Osteoblast (primary cell): ENCODE results near the gene IL22RA1. TPM values are rescaled to one million over a fixed set of nuclear protein-coding genes. Genes with fewer than 3 reads are reported as not detected.

ENCODE experiments used
- DNase-seq: peaks from one replicate; pipeline ENCODE4 v3.0.0; 2011; ENCODE audit warnings: low spot score, mixed read lengths; ENCODE audit not compliant: insufficient read length; ENCODE audit errors: missing footprints
- H2AFZ ChIP-seq: 2 replicates; pipeline ENCODE4 v1.6.0; 2011; ENCODE audit warnings: mild to moderate bottlenecking, low read length
- H3K27ac ChIP-seq: 2 replicates; pipeline ENCODE4 v1.5.1; 2011; ENCODE audit warnings: mild to moderate bottlenecking, low read depth, low read length, moderate library complexity
- H3K27me3 ChIP-seq: 2 replicates; pipeline ENCODE4 v1.6.0; 2012; ENCODE audit warnings: mild to moderate bottlenecking, control low read depth, inconsistent platforms, low read length, moderate library complexity; ENCODE audit not compliant: insufficient read depth
- H3K36me3 ChIP-seq: 2 replicates; pipeline ENCODE4 v1.5.1; 2011; ENCODE audit warnings: mild to moderate bottlenecking, low read length, control low read depth, moderate library complexity; ENCODE audit not compliant: insufficient read depth
- H3K4me1 ChIP-seq: 2 replicates; pipeline ENCODE4 v1.5.1; 2011; ENCODE audit warnings: mild to moderate bottlenecking, low read length, control low read depth, moderate library complexity; ENCODE audit not compliant: insufficient read depth
- H3K4me2 ChIP-seq: 2 replicates; pipeline ENCODE4 v1.6.0; 2011; ENCODE audit warnings: mild to moderate bottlenecking, low read length; ENCODE audit not compliant: insufficient read depth
- H3K4me3 ChIP-seq: fragments of 200-600 bp; sonication (generic); 3 replicates; pipeline ENCODE4 v1.5.1; 2012; ENCODE audit warnings: mild to moderate bottlenecking, low read length, inconsistent platforms; ENCODE audit not compliant: insufficient read depth
- H3K79me2 ChIP-seq: 2 replicates; pipeline ENCODE4 v1.6.0; 2012; ENCODE audit warnings: mild to moderate bottlenecking, low read length, control low read depth, inconsistent platforms; ENCODE audit not compliant: insufficient read depth
- H3K9me3 ChIP-seq: 2 replicates; pipeline ENCODE4 v1.5.1; 2011; ENCODE audit warnings: low read depth, low read length, control low read depth
- H4K20me1 ChIP-seq: 2 replicates; pipeline ENCODE4 v1.6.0; 2012; ENCODE audit warnings: mild to moderate bottlenecking, low read length, control low read depth; ENCODE audit not compliant: insufficient read depth
- CTCF ChIP-seq: IDR thresholded peaks from 2 replicates; pipeline ENCODE4 v1.5.1; 2011; ENCODE audit warnings: mild to moderate bottlenecking, low read depth, low read length, moderate library complexity; ENCODE audit errors: extremely low read depth
- total RNA-seq: library from RNA; depleted of rRNA; stranded (reverse); fragments of >200 nt; gene quantifications from 2 replicates; pipeline ENCODE4 v1.2.3, GENCODE V29; 2012

The IL22RA1 gene
- total RNA-seq, 1 donor: under 0.01 TPM

GRCh38 chr1:24138476-24139221 lies 4.3 kb downstream of the IL22RA1 start:
- peaks cover 2% of the 10 kb centered on the region for H3K27me3 ChIP-seq
- no peak for TF ChIP-seq CTCF
- no peak overlapping the region for H3K4me3 ChIP-seq
- H3K4me2 ChIP-seq: no peak overlapping the region
- no peaks in the 10 kb centered on the region for H3K79me2 ChIP-seq
- no peak overlapping the region for H3K27ac ChIP-seq
- no peaks in the 10 kb centered on the region for H3K9me3 ChIP-seq
- no peak overlapping the region for H2AFZ ChIP-seq
- H3K4me1 ChIP-seq: peaks cover 4% of the 10 kb centered on the region
- no peaks in the 10 kb centered on the region for H3K36me3 ChIP-seq
- H4K20me1 ChIP-seq: no peaks in the 10 kb centered on the region
- no peak for DNase-seq

GRCh38 chr1:24136956-24137539 lies 5.9 kb downstream of the IL22RA1 start:
- Histone ChIP-seq H3K79me2 (no peaks in the 10 kb centered on the region), H2AFZ (no peak overlapping the region), H4K20me1 (no peaks in the 10 kb centered on the region), H3K27me3 (no peaks in the 10 kb centered on the region), H3K27ac (no peak overlapping the region), H3K4me1 (no peaks in the 10 kb centered on the region), H3K9me3 (no peaks in the 10 kb centered on the region), H3K4me2 (no peak overlapping the region), H3K36me3 (no peaks in the 10 kb centered on the region), H3K4me3 (no peak overlapping the region)
- TF ChIP-seq CTCF: no peak
- no peak for DNase-seq

GRCh38 chr1:24134376-24134775 lies 8.6 kb downstream of the IL22RA1 start:
- Histone ChIP-seq H3K79me2 (no peaks in the 10 kb centered on the region), H3K9me3 (no peaks in the 10 kb centered on the region), H3K27ac (no peak overlapping the region), H3K4me3 (no peak overlapping the region), H3K36me3 (no peaks in the 10 kb centered on the region), H3K27me3 (no peaks in the 10 kb centered on the region), H3K4me2 (no peak overlapping the region), H4K20me1 (no peaks in the 10 kb centered on the region), H2AFZ (no peak overlapping the region), H3K4me1 (no peaks in the 10 kb centered on the region)
- DNase-seq: no peak
- TF ChIP-seq CTCF: no peak

- Histone ChIP-seq H3K4me2 (no peak overlapping the region), H3K4me3 (no peak overlapping the region), H3K27ac (no peak overlapping the region), H3K27me3 (no peaks in the 10 kb centered on the region), H3K4me1 (no peaks in the 10 kb centered on the region), H2AFZ (no peak overlapping the region), H3K9me3 (no peaks in the 10 kb centered on the region), H4K20me1 (no peaks in the 10 kb centered on the region), H3K79me2 (no peaks in the 10 kb centered on the region), H3K36me3 (no peaks in the 10 kb centered on the region)
- DNase-seq: no peak
- no peak for TF ChIP-seq CTCF
Observed at GRCh38 chr1:24133819-24134218, 9.1 kb downstream of the IL22RA1 start.
